Measurements from ENCODE around the gene DRG2.

Gene DRG2, protein sequence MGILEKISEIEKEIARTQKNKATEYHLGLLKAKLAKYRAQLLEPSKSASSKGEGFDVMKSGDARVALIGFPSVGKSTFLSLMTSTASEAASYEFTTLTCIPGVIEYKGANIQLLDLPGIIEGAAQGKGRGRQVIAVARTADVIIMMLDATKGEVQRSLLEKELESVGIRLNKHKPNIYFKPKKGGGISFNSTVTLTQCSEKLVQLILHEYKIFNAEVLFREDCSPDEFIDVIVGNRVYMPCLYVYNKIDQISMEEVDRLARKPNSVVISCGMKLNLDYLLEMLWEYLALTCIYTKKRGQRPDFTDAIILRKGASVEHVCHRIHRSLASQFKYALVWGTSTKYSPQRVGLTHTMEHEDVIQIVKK

DNA sequence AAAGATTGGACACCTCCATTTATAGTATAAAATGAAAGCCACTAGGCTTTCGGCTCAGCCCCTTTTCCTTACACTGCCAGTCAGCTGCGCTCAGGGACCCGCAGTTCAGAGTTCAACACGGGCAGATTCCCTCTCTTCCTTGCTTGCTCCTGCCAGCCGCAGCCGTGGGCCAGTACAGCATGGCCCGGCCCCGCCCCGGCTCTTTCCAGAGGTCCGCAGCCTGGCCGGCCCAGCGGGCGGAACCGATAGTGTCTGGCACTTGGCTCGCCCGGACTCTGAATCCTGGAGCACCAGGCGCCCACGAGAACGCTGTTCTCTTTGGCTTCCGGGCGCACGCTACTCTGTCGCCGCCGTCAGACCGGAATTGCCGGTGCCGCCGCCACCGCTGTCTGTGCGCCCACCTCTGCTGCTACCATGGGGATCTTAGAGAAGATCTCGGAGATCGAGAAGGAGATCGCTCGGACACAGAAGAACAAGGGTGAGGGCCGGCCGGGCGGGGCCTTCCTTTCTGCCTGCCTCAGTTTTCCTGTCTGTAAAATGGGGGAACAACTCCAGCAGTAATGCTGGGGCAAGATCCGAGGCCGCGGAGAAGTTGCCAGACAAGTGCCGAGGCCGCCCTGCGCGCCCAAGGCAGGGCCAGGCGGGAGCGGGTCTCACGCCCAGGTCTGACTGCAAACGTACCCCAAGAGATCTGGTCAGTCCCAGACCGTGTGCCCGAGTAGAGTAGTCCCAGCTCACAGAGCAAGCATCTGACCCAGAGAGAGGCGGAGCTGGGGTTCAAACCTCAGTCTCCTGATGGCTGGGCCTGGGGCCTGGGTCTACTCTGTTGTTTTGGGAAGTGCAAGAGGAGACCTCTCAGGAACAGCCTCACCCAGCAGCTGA, at the start of gene DRG2:
Gene DRG2 (plus strand): TSS at position 339 of the 882 bp plus-strand sequence. CDS start 76 bp downstream, at position 415.
- peak; percentile 91 for DNase-seq

- DNase-seq, result no peak
Measured at GRCh38 chr17:18038149-18038850, 49.4 kb upstream of the DRG2 start.

DNA sequence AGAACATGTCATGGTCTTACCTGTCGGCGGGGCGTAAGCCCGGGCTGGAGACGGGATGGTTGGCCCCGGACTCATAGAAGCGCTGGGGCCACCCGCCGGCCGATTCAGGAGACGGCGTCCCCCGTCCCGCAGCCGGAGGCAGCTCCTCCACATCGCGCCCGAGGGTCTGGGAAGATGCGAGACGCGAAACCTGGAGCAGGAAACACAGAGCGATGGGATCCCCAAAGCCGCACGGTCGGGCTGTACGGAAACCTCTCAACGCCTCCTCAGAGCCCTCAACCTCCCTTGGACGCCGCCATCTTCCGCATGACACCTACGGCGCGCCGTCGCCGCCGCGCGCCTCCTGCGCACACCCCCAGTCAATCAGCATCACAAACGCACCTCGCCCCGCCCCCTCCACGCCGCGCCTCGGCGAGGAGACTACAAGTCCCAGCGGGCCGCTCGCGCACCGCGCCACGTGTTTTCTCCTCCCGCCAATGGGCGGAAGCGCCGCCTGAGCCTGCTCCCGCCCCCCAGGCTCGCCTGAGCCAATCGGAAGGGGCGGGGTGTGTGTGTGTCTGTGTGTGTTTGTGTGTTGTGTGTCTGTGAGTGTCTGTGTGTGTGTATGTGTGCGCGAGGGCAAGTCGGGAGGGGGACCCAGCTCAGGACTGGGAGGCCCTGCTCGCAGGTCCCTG, 48.8 kb upstream of the DRG2 start, which contains the start of the genes ATPAF2 and GID4:
Gene ATPAF2 (minus strand): TSS at position 308 of the 674 bp plus-strand sequence. CDS start 155 bp downstream, at position 153.
Gene GID4 (plus strand): TSS at position 548 of the 674 bp plus-strand sequence. CDS start 57 bp downstream, at position 605.
- peak; percentile 99 for DNase-seq

DNA sequence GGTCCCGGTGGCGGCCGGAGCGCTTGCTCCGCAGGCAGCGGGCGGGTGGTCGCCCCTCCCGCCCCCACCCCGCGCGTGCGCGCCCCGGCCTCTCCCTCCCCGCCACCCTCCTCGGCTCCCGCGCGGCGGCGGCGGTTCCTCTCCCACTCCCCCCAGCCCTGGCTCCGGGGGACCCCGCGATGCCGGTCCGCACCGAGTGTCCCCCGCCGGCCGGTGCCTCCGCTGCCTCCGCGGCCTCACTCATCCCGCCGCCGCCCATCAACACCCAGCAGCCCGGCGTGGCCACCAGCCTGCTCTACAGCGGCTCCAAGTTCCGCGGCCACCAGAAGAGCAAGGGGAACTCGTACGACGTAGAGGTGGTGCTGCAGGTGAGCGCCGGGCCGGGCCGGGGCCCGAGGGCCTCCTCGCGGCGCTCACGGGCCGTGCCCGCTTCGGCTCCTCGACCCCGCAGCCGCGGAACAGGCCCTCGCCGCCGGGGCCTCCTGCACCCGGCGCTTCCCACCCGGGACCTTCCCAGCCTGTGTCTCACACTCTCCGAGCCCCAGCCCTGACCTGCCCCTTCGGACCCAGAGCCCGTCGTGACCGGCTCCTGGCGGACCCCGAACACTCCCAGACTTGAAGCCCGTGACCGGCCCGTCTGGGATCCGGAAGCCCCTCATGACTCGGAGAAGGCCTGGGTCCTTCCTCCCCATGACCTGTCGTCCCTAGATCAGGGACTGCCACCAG, 48.0 kb upstream of the DRG2 start:
- DNase-seq, result no peak

DNA sequence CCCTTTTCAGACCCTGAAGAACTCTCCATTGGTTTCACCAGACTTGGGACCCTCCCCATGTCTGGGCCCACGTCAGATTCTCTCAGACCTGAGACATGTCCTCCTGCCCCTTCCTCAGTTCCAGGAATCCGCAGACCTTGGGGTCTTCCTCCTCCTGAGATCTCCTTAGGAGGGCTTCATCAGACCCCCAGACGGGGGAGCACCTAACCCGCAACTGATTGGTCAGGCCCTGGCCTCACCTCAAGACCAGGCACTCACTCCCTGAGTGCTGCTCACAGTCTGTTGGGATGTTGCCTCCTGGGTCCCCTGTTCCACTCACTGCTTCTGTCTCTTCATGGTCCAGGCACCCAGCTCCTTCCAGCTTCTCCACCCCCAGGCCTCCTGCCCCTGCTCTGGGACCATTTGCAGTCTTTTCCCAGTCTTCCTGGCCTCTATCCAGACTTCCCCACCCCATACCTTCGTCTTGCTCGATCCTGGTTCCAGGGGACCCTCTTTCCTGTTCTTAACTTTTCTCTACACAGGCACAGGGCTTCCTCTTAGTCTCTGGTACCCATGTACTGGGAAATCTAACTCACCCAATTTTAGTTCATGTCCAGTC, 47.4 kb upstream of the DRG2 start:
- DNase-seq, result no peak

GRCh38 chr17:18041776-18042175, 46.0 kb upstream of the DRG2 start:
- DNase-seq, result peak; percentile 27

GRCh38 chr17:18042983-18043382, 44.8 kb upstream of the DRG2 start:
- DNase-seq, result no peak

DNA sequence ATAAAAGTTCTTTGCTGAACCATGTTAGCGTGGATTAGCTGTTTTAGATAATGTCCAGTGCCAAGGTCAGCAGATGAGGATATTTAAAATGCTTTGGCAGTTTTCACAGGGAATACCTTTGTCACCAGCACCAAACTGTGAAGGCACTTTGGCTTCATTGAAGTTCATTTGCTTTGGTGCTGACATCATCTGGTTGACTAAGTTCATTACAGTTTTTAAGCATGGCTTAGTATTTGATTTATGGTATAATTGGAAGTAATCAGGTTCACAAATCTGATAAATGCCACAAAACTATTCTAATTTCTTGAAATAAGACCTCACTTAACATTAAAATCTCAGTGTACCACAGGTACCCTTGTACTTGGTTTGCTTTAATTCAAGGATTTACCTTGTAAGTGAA, 44.3 kb upstream of the DRG2 start:
- DNase-seq, result peak; percentile 22

DNA sequence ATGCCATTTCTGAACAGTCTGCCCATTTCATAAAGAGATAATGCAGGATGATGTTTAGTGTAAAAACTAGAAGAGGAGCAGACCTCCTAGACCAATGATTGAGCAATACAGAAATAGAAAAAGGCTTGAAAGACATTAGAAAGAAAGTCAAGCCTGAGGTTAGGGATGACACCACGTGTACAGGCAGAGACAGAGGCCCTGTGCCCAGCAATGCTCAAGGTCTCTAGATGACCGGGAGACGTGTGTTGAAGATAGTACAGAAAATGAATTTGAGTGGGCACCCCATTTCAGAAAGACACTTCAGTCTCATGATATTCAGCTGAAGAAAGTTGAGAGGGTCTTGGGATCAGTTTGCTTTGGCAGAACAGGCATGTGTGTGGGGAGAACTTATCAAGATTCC, 43.1 kb upstream of the DRG2 start:
- DNase-seq, result no peak

- DNase-seq, result no peak
Measured at GRCh38 chr17:18045691-18046350, 41.9 kb upstream of the DRG2 start.

DNA sequence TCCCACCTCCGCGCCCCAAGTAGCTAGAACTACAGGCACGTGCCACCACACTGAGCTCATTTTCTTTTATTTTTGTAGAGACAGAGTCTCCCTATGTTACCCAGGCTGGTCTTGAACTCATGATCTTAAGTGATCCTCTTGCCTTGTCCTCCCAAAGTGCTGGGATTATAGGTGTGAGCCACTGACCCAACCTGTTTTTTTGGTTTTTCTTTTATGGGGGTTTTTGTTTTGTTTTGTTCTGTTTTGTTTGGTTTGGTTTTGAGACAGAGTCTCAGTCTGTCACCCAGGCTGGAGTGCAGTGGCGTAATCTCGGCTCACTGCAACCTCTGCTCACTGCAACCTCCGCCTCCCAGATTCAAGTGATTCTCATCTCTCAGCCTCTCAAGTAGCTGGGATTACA, 32.2 kb upstream of the DRG2 start:
- no peak for DNase-seq

- DNase-seq, result no peak
Measured at GRCh38 chr17:18056214-18056613, 31.5 kb upstream of the DRG2 start.

DNA sequence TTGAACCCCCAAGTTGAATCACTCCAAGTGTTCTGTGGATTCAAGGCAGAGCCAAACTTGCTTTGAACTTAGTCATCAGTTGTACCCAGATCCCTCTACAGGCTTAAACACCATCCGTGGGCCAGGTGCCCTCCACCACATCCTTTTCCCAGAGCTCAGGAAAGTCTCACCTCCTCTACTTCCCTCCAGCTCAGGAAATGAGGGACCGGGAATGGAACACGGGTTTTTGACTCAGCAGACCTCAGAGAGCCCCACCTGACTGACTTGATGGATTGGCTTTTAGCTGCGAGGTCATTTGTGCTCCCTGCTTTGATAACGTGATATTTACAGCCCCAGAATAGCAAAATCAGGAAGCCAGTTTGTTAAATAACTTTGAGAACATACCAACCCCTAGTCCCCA, 28.5 kb upstream of the DRG2 start:
- DNase-seq, result no peak

GRCh38 chr17:18064053-18064452, 23.7 kb upstream of the DRG2 start:
- no peak for DNase-seq

GRCh38 chr17:18065546-18065945, 22.2 kb upstream of the DRG2 start:
- no peak for DNase-seq

- DNase-seq, result no peak
Measured at GRCh38 chr17:18066866-18067265, 20.9 kb upstream of the DRG2 start.

DNA sequence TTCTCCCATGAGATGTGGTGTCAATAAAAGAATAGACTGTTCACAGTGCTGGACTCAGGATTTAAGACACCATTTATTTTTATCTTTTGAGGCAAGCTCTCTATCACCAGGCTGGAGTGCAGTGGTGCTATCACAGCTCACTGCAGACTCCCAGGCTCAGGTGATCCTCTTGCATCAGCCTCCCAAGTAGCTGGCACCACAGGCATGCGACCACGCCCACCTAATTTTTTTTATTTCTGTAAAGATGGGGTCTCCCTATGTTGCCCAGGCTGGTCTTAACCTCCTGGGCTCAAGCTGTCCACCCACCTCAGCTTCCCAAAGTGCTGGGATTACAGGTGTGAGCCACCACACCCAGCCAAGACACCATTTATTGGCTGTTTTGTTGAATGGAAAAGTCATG, 18.6 kb upstream of the DRG2 start:
- DNase-seq, result no peak

- peak; percentile 44 for DNase-seq
Measured at GRCh38 chr17:18070861-18071340, 16.8 kb upstream of the DRG2 start.

DNA sequence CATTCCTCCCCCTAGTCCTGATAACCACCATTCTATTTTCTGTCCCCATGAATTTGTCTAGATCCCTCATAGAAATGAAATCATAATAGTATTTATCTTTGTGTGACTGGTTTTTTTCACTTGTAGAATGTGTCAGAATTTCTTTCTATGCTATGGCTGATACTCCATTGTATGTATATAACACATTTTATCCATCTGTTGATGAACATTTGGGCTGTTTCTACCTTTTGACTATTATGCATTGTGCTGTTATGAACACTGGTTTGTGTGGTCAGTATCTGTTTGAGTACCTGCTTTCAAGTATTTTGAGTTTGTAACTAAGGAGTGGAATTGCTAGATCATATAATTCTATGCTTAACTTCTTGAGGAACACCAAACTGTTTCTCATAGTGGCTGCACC, 16.0 kb upstream of the DRG2 start:
- DNase-seq, result no peak

DNA sequence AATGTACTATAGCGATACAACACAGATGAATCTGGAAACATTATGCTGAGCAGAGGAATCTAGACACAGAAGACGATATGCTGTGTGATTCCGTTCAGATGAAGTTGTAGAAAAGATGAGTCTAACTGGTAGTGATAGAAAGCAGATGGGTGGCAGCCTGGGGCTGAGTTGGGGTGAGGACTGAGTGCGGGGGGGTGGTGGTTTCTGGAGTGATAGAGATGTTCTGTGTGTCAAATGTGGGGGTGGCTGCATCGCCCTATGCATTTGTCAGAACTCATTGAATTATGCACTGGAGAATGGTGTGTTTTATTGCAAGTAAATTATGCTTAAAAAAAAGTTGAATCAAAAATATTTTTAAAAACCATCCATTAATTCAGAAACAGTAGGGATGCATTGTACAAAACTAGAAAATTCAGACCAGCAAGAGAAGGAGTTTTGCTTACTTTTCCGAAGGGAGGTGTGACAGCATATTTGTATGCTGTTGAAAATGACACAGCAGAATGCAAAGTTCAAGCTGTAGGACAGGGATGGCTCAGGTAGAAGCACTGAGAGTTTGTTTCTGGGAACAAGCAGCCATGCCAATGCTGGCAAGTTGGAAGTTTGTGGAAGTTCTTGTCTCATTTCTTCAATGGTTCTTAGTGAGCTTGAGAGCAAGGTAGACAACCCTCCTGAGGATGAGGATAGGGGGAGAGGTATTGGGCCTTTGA, 13.0 kb upstream of the DRG2 start:
- DNase-seq, result no peak
